ENCODE data around the gene ZW10.
A peak's percentile ranks its signal among the peaks of the same experiment; 100 is the strongest.

The ZW10 gene, protein sequence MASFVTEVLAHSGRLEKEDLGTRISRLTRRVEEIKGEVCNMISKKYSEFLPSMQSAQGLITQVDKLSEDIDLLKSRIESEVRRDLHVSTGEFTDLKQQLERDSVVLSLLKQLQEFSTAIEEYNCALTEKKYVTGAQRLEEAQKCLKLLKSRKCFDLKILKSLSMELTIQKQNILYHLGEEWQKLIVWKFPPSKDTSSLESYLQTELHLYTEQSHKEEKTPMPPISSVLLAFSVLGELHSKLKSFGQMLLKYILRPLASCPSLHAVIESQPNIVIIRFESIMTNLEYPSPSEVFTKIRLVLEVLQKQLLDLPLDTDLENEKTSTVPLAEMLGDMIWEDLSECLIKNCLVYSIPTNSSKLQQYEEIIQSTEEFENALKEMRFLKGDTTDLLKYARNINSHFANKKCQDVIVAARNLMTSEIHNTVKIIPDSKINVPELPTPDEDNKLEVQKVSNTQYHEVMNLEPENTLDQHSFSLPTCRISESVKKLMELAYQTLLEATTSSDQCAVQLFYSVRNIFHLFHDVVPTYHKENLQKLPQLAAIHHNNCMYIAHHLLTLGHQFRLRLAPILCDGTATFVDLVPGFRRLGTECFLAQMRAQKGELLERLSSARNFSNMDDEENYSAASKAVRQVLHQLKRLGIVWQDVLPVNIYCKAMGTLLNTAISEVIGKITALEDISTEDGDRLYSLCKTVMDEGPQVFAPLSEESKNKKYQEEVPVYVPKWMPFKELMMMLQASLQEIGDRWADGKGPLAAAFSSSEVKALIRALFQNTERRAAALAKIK

GRCh38 chr11:113773416-113774173, at the start of gene ZW10:
ZW10 (minus strand) TSS chr11:113773692; CDS start chr11:113773666, 26 bp downstream.
- TF ChIP-seq SUZ12 (IDR thresholded peaks at IDR 0.05) (peak; percentile 72), ELF4 (IDR thresholded peaks at IDR 0.05) (peak; percentile 60), L3MBTL2 (conservative IDR thresholded peaks at IDR 0.05) (peak; percentile 86), BHLHE40 (IDR thresholded peaks at IDR 0.05; ENCODE audit: borderline replicate concordance) (no peak)
- POLR2A ChIA-PET = interaction anchor here (1.0 to 2.3 kb wide), 4 partner anchors 9 to 35 kb away, joined by 3 to 8 read pairs (median 4); no protein-coding TSS in a partner anchor
- DNase-seq (ENCODE audit: extremely low spot score) = peak; percentile 95
- CTCF ChIA-PET = interaction anchor here (0.5 to 0.7 kb wide), 6 partner anchors 13 to 494 kb away, joined by 3 to 4 read pairs (median 3); no protein-coding TSS in a partner anchor

GRCh38 chr11:113818426-113818825, 44.9 kb upstream of the ZW10 start:
- CTCF ChIA-PET = no interaction called here
- TF ChIP-seq LEF1 (IDR thresholded peaks at IDR 0.05; ENCODE audit: borderline replicate concordance) (no peak), FOXK2 (IDR thresholded peaks at IDR 0.05) (no peak), FOXM1 (IDR thresholded peaks at IDR 0.05; ENCODE audit: borderline replicate concordance) (no peak), ELF4 (IDR thresholded peaks at IDR 0.05) (no peak), SUZ12 (IDR thresholded peaks at IDR 0.05) (no peak), L3MBTL2 (conservative IDR thresholded peaks at IDR 0.05) (no peak), NFRKB (IDR thresholded peaks at IDR 0.05) (no peak), SP1 (IDR thresholded peaks at IDR 0.05) (no peak), CTBP1 (IDR thresholded peaks at IDR 0.05; ENCODE audit: borderline replicate concordance) (no peak), BHLHE40 (IDR thresholded peaks at IDR 0.05; ENCODE audit: borderline replicate concordance) (no peak), FOXA1 (IDR thresholded peaks at IDR 0.05) (no peak), ARNT (IDR thresholded peaks at IDR 0.05) (no peak), TARDBP (IDR thresholded peaks at IDR 0.05) (no peak), HDGF (IDR thresholded peaks at IDR 0.05; ENCODE audit: borderline replicate concordance) (no peak), PKNOX1 (IDR thresholded peaks at IDR 0.05) (no peak), ZNF384 (IDR thresholded peaks at IDR 0.05) (no peak)
- no peak for DNase-seq (ENCODE audit: extremely low spot score)
- POLR2A ChIA-PET = no interaction called here

DNA sequence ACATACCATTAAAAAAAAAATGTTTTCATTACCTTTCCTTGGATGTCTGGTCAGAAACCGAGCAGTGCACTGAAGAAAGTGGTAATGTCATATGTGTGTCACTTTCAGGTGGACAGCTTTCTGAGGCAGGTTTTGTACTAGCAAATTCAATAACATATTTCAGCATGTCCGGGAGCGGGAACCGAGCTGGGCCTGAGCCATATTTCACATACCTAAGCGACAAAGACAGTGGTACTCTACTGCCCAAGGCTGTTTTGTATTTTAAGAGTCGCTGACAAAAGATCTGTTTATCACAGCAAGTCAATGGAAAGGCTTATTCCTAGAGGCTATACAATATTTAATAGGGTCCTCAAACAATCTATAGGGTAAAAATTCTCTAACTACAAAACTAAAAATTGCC, 44.1 kb upstream of the ZW10 start:
- POLR2A ChIA-PET = no interaction called here
- CTCF ChIA-PET = no interaction called here
- TF ChIP-seq HDGF (IDR thresholded peaks at IDR 0.05; ENCODE audit: borderline replicate concordance) (no peak), BHLHE40 (IDR thresholded peaks at IDR 0.05; ENCODE audit: borderline replicate concordance) (no peak), ZNF384 (IDR thresholded peaks at IDR 0.05) (no peak), FOXM1 (IDR thresholded peaks at IDR 0.05; ENCODE audit: borderline replicate concordance) (no peak), NFRKB (IDR thresholded peaks at IDR 0.05) (no peak), FOXK2 (IDR thresholded peaks at IDR 0.05) (no peak), TARDBP (IDR thresholded peaks at IDR 0.05) (no peak), CTBP1 (IDR thresholded peaks at IDR 0.05; ENCODE audit: borderline replicate concordance) (no peak), PKNOX1 (IDR thresholded peaks at IDR 0.05) (no peak), SUZ12 (IDR thresholded peaks at IDR 0.05) (no peak), ARNT (IDR thresholded peaks at IDR 0.05) (no peak)
- DNase-seq (ENCODE audit: extremely low spot score) = no peak

DNA sequence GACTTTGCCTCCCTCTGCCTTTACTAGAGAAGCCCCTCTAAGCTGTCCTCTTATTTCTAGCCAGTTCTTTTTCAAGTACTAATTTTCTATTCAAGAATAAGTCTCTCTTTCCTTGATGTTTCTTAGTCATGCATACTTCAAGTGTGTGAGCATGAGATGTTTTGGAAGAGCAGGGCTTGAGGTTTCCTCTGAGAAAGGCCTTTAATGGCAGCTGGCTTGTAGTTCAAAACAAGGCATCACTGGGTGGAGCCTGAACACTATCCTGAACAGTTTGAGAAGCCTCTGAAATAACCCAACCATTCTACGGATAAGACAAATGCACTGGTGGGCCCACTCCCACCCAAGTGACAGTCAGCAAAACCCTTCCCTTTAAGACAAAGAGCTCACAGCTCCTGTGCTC, 43.7 kb upstream of the ZW10 start:
- DNase-seq (ENCODE audit: extremely low spot score) = no peak
- CTCF ChIA-PET = no interaction called here
- POLR2A ChIA-PET = no interaction called here
- TF ChIP-seq BHLHE40 (IDR thresholded peaks at IDR 0.05; ENCODE audit: borderline replicate concordance) (no peak), FOXM1 (IDR thresholded peaks at IDR 0.05; ENCODE audit: borderline replicate concordance) (no peak), NFRKB (IDR thresholded peaks at IDR 0.05) (no peak), ELF4 (IDR thresholded peaks at IDR 0.05) (no peak), SUZ12 (IDR thresholded peaks at IDR 0.05) (no peak), HDGF (IDR thresholded peaks at IDR 0.05; ENCODE audit: borderline replicate concordance) (no peak), L3MBTL2 (conservative IDR thresholded peaks at IDR 0.05) (no peak), PKNOX1 (IDR thresholded peaks at IDR 0.05) (no peak), ARNT (IDR thresholded peaks at IDR 0.05) (no peak)

DNA sequence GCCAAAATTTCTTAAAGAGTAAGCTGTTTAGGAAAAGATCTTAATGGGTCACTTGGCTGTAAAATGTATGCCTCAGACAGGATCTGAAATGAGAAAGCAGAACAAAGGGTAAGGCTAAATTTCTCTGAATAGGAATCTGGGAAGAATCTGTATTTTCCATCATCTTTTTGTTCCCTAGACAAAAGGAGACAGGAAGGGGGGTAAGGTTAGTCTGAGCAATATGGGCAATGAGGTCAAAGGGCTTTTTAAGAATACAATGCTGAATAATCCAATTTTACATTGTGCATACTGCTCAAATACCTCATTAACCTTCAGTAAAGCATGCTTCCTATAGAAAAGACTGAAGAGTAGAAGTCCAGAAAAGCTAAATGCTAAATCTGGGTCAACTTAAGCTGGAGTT, 40.7 kb upstream of the ZW10 start:
- no peak for DNase-seq (ENCODE audit: extremely low spot score)
- no peak for TF ChIP-seq FOXM1 (IDR thresholded peaks at IDR 0.05; ENCODE audit: borderline replicate concordance)
- TF ChIP-seq LEF1 (IDR thresholded peaks at IDR 0.05; ENCODE audit: borderline replicate concordance) = no peak
- TF ChIP-seq FOXA1 (IDR thresholded peaks at IDR 0.05) = no peak
- no peak for TF ChIP-seq ZNF384 (IDR thresholded peaks at IDR 0.05)
- TF ChIP-seq CTBP1 (IDR thresholded peaks at IDR 0.05; ENCODE audit: borderline replicate concordance) = no peak
- TF ChIP-seq TARDBP (IDR thresholded peaks at IDR 0.05) = no peak
- ChIA-PET POLR2A (no interaction called here), CTCF (interaction anchor here (0.6 kb wide), 1 partner anchor 432 kb away, joined by 4 read pairs; no protein-coding TSS in a partner anchor)
